Natural killer cell treated with Interleukin-12 subunit alpha and Interleukin-12 subunit beta and Interleukin-15 and Interleukin-18, amount 100 ng/mL, for 72 hours (primary cell): Measurements from ENCODE around the gene KCNQ5. TPM values are rescaled to one million over a fixed set of nuclear protein-coding genes. Genes with fewer than 3 reads are reported as not detected.
"Not testable (repeated sequence)": the region's sequence is repeated elsewhere in the genome, so short reads cannot be mapped to it uniquely, and the experiment has no call there.

Experiments
- ATAC-seq, 2 donors: fragments of 150-1000 bp; cut with Tn5 transposase in 1 of 2; sonication (Bioruptor Pico), chemical (Tn5 transposase) in 1 of 2; 2 replicates each; pipeline ENCODE4 v1.10.0; 2021
- DNase-seq: peaks from one replicate; pipeline ENCODE4 v3.0.0; 2022; ENCODE audit warnings: low spot score
- H3K27ac Mint-ChIP-seq, 2 donors: 1 replicate in 1 of 2; 2 replicates in 1 of 2; pipeline ENCODE4 v1.8.0; 2022; ENCODE audit warnings: mixed read lengths in 2 of 2, mild to moderate bottlenecking in 1 of 2, moderate library complexity in 1 of 2
- H3K27me3 Mint-ChIP-seq, 2 donors: 1 replicate in 1 of 2; 2 replicates in 1 of 2; pipeline ENCODE4 v1.8.0; 2022; ENCODE audit warnings: mixed read lengths in 2 of 2
- H3K36me3 Mint-ChIP-seq: one replicate; pipeline ENCODE4 v1.8.0; 2022; ENCODE audit warnings: mixed read lengths
- H3K4me1 Mint-ChIP-seq, 2 donors: 1 replicate in 1 of 2; 2 replicates in 1 of 2; pipeline ENCODE4 v1.8.0; 2022; ENCODE audit warnings: low read depth in 2 of 2, mixed read lengths in 2 of 2, mild to moderate bottlenecking in 1 of 2
- H3K4me3 Mint-ChIP-seq: one replicate; pipeline ENCODE4 v1.8.0; 2022; ENCODE audit warnings: mixed read lengths
- H3K9me3 Mint-ChIP-seq: 2 replicates; pipeline ENCODE4 v1.8.0; 2022; ENCODE audit warnings: mixed read lengths
- total RNA-seq, 2 donors: library from RNA; stranded (reverse); gene quantifications; one replicate each; pipeline ENCODE4 v1.2.3, GENCODE V29; 2022

Gene KCNQ5
- total RNA-seq, 2 donors from 2014 or later = 3.8 to 13.3 TPM

GRCh38 chr6:72975352-72975752 lies 353.5 kb downstream of the KCNQ5 start:
- Mint-ChIP-seq H3K27me3 (no peaks in the 10 kb centered on the region), H3K4me3 (no peak overlapping the region), H3K36me3 (no peaks in the 10 kb centered on the region), H3K27ac (no peak overlapping the region), H3K9me3 (peaks cover 2% of the 10 kb centered on the region), H3K4me1 (peaks cover 0 to 12% of the 10 kb centered on the region in 2 donors)
- DNase-seq (no peak), ATAC-seq (no peak)

DNA sequence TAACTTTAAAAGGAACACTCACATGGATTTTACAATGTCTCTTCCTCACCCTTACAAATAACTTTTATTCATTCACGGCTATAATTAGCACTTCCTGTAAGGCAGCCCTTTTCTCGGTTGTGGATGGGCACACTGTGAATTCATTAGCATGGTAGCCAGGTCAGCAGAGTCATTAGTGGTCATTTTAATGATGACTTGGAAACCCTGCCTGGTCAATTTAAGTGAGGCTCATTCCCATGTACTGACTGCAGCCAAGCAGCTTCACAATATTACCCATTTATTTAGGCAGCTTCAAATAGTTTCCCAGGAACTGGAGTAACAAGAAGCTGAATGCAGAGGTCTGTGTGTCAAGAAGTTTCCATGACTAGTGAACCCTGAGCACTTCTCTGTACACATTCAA lies 354.6 kb downstream of the KCNQ5 start:
- no peak overlapping the region for H3K27ac Mint-ChIP-seq
- no peaks in the 10 kb centered on the region for H3K27me3 Mint-ChIP-seq
- peaks cover 0 to 12% of the 10 kb centered on the region in 2 donors for H3K4me1 Mint-ChIP-seq
- no peak for ATAC-seq
- H3K36me3 Mint-ChIP-seq = peaks cover 1% of the 10 kb centered on the region
- DNase-seq = no peak
- H3K9me3 Mint-ChIP-seq = peaks cover 6% of the 10 kb centered on the region
- no peak overlapping the region for H3K4me3 Mint-ChIP-seq

- Mint-ChIP-seq H3K36me3 (peaks cover 6% of the 10 kb centered on the region), H3K4me3 (no peak overlapping the region), H3K9me3 (peaks cover 9% of the 10 kb centered on the region), H3K4me1 (peaks cover 0 to 12% of the 10 kb centered on the region in 2 donors), H3K27ac (no peak overlapping the region), H3K27me3 (no peaks in the 10 kb centered on the region)
- ATAC-seq (no peak), DNase-seq (no peak)
Measured at GRCh38 chr6:72977114-72977513, 355.2 kb downstream of the KCNQ5 start.

DNA sequence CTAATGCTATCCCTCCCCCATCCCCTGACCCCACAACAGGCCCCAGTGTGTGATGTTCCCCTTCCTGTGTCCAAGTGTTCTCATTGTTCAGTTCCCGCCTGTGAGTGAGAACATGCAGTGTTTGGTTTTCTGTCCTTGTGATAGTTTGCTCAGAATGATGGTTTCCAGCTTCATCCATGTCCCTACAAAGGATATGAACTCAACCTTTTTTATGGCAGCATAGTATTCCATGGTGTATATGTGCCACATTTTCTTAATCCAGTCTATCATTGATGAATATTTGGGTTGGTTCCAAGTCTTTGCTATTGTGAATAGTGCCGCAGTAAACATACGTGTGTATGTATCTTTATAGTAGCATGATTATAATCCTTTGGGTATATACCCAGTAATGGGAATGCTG lies 356.9 kb downstream of the KCNQ5 start:
- not testable (repeated sequence) for H3K4me3 Mint-ChIP-seq, H3K36me3 Mint-ChIP-seq, H3K4me1 Mint-ChIP-seq

DNA sequence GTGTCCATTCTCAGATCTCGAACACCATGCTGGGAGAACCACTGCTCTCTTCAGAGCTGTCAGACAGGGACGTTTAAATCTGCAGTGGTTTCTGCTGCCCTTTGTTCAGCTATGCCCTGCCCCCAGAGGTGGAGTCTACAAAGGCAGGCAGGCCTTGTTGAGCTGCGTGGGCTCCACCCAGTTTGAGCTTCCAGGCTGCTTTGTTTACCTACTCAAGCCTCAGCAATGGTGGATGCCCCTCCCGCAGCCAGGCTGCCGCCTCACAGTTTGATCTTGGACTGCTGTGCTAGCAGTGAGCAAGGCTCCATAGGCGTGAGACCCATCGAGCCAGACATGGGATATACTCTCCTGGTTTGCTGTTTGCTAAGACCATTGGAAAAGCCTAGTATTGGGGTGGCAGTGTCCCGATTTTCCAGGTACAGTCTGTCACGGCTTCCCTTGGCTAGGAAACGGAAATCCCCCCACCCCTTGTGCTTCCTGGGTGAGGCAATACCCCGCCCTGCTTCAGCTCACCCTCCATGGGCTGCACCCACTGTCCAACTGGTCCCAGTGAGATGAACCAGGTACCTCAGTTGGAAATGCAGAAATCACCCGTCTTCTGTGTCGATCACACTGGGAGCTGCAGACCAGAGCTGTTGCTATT lies 362.4 kb downstream of the KCNQ5 start:
- H3K27me3 Mint-ChIP-seq, H3K4me1 Mint-ChIP-seq, H3K27ac Mint-ChIP-seq, DNase-seq, ATAC-seq, H3K4me3 Mint-ChIP-seq: not testable (repeated sequence)
- H3K36me3 Mint-ChIP-seq = peaks cover 20% of the 10 kb centered on the region
- H3K9me3 Mint-ChIP-seq = peaks cover 12% of the 10 kb centered on the region

More for the DNA sequence above, 356.9 kb downstream of the KCNQ5 start:
- DNase-seq, H3K27me3 Mint-ChIP-seq, ATAC-seq, H3K27ac Mint-ChIP-seq, H3K9me3 Mint-ChIP-seq: not testable (repeated sequence)

DNA sequence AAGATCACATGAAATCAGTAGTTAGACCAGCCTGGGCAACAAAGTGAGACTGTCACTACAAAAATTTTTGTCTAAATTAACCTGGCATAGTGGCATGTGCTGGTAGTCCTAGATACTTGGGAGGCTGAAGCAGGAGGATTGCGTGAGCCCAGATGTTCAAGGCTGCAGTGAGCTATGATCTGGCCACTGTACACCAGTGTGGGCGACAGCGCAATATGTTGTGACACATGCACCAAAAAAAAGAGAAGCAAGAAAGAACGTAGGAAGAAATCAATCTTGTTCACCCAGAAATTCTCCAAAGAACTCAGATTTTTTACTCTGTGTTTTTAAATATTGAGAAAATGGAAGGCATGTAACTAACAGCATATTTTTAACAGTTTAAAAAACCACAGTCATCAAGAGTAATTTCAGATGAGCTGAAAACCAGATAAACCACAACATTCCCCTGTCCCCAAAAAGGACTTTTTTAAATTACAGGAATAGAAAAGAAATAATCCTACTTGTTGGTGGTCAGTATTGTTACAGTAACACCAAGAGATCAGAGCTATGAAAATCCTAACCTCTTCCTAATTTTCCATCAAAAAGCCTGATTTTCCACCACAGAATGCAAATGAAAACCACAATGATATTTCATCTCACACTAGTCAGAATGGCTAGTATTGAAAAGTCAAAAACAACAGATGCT lies 363.3 kb downstream of the KCNQ5 start:
- DNase-seq (no peak), ATAC-seq (no peak)
- peaks cover 20% of the 10 kb centered on the region for H3K36me3 Mint-ChIP-seq
- peaks cover 12% of the 10 kb centered on the region for H3K9me3 Mint-ChIP-seq
- H3K27ac Mint-ChIP-seq = no peak overlapping the region
- no peak overlapping the region for H3K4me3 Mint-ChIP-seq
- H3K4me1 Mint-ChIP-seq = peaks cover 6 to 9% of the 10 kb centered on the region in 2 donors
- no peaks in the 10 kb centered on the region for H3K27me3 Mint-ChIP-seq

DNA sequence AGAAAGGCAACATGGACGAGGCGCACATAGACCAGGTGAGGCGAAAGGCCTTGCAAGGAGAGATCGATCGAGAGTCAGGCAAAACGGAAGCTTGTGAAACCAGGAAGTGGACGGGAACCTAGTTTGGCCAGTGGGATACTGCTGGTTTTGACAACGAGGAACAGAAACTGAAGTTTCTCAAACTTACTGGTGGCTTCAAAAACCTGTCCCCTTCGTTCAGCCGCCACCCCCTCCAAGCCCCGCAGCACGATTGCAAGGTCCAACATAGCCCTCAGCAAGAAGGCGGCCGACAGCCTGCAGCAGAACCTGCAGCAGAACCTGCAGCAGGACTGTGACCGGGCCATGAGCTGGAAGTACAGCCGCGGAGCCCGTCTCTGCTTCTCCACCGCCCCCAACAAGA lies 365.4 kb downstream of the KCNQ5 start:
- Mint-ChIP-seq H3K4me1 (peaks cover 6 to 9% of the 10 kb centered on the region in 2 donors), H3K27ac (no peak overlapping the region), H3K36me3 (peaks cover 14% of the 10 kb centered on the region), H3K27me3 (no peaks in the 10 kb centered on the region), H3K9me3 (peaks cover 4% of the 10 kb centered on the region), H3K4me3 (no peak overlapping the region)
- DNase-seq = no peak
- no peak for ATAC-seq

DNA sequence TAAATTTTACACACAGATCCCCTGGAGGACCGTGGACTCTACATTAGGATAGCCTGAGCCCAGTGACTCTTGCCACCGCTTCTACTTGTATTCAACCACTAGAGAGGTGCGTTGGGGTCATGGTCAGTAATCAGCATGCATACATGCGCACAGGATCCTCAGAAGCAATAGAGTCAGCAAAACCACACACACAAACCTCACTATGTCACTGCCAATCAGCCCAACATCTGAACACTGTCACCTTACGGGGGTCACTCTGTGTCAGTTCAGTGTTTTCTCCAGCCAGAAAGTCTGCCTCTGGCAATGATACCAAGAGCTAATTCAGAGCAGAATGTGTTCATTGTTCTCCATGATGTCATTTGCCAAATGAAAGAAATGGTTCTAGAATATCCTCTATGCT lies 378.1 kb downstream of the KCNQ5 start:
- Mint-ChIP-seq H3K4me3 (no peak overlapping the region), H3K27me3 (no peaks in the 10 kb centered on the region), H3K9me3 (no peaks in the 10 kb centered on the region), H3K36me3 (no peaks in the 10 kb centered on the region), H3K4me1 (peaks cover 0 to 4% of the 10 kb centered on the region in 2 donors), H3K27ac (no peak overlapping the region)
- DNase-seq (no peak), ATAC-seq (no peak)

DNA sequence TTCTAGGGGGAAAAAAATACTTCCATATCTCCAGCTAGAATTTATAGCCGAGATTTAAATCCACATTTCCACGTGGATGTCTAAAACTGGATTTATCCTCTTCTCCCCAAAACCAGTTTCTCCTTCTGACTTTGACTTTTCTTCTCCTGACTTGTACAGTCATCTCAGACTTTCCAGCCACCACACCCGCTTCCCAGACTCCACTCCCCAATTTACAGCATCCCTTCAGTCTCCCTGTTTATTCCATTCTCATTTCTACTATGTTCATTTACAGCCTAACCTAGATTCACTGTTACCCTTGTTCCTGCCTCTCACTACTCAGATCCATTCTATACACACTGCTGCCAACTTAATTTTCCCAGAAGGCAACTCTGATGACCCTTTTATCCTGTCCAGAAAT lies 378.6 kb downstream of the KCNQ5 start:
- DNase-seq (no peak), ATAC-seq (no peak)
- Mint-ChIP-seq H3K36me3 (no peaks in the 10 kb centered on the region), H3K9me3 (no peaks in the 10 kb centered on the region), H3K4me1 (peaks cover 0 to 4% of the 10 kb centered on the region in 2 donors), H3K4me3 (no peak overlapping the region), H3K27ac (no peak overlapping the region), H3K27me3 (no peaks in the 10 kb centered on the region)

DNA sequence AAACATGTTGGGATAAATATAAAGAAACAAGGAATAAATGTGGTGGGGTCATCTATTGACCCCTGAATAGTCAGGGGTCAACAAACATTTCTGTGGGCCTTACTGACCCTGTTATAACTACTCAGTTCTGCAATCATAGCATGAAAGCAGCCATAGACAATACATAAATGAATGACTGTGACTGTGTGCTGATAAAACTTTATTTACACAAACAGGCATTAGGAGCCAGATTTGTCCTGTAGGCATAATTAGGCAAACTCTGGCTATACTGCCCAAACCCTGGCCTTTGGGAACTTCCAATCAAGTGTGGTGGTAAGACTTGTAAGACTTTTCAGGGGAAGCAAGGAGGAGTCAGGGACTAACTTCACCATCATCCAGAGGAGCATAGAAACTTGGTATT lies 380.7 kb downstream of the KCNQ5 start:
- Mint-ChIP-seq H3K4me3 (no peak overlapping the region), H3K27me3 (no peaks in the 10 kb centered on the region), H3K27ac (no peak overlapping the region), H3K9me3 (no peaks in the 10 kb centered on the region), H3K4me1 (peaks cover 0 to 4% of the 10 kb centered on the region in 2 donors), H3K36me3 (no peaks in the 10 kb centered on the region)
- ATAC-seq (no peak), DNase-seq (no peak)

DNA sequence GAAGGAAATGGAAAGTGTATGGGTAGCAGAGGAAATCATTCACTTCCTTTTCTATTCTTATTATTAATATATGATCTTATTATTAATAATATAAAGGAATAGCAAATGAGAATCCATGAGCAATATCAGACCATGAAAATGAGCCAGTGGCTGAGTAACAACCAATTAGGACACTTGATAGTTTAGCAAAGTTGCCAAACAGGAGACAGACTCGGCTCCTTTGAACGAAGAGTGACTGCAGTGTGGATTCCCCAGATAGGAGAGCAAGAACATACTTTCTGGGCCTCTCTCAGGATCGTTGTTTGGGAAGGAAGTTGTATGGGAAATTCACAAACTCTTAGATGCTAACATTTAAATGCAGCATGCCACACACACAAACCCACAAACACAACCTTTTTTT lies 381.4 kb downstream of the KCNQ5 start:
- no peaks in the 10 kb centered on the region for H3K27me3 Mint-ChIP-seq
- DNase-seq (no peak), ATAC-seq (no peak)
- H3K4me3 Mint-ChIP-seq = no peak overlapping the region
- no peaks in the 10 kb centered on the region for H3K9me3 Mint-ChIP-seq
- peaks cover 0 to 4% of the 10 kb centered on the region in 2 donors for H3K4me1 Mint-ChIP-seq
- H3K36me3 Mint-ChIP-seq = peaks cover 6% of the 10 kb centered on the region
- no peak overlapping the region for H3K27ac Mint-ChIP-seq

DNA sequence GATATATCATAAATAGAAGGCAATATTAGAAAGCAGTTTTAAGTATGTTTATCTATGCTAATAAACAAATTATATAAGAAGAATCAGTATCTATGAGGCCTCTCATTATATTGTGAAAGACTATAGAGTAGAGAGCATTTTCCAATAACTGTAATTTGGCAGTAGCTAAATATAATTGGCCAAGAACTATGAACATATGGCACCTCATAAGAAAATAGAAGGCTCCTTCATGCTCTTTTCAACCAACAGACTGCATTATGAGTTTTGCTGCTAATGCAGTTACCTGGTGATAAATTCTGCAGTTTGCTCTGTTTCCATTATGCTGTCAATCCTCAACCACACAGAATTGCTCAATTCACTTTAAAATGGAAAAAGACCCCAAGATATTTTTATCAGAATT lies 382.4 kb downstream of the KCNQ5 start:
- Mint-ChIP-seq H3K4me1 (no peaks in the 10 kb centered on the region), H3K36me3 (peaks cover 6% of the 10 kb centered on the region), H3K27me3 (no peaks in the 10 kb centered on the region), H3K27ac (no peak overlapping the region), H3K4me3 (no peak overlapping the region), H3K9me3 (no peaks in the 10 kb centered on the region)
- no peak for DNase-seq
- ATAC-seq = no peak

DNA sequence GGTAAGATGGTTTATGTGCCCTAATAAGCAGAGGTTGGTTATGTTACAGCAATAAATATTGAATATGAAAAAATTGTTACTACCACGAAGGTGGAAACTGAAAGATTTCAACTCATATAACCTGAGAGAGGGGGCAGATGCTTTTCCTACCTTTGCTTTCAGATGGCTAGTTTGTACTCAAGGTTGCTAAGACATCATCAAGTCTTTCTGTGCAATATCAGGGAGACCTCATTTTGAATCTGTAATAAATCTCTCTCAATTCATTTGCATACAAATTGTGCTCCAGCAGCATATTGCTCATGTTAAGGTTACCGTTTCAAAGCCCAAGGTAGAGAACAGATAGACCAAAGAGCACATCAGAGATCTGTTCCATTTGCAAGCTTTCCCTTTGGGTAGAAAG lies 383.0 kb downstream of the KCNQ5 start:
- no peaks in the 10 kb centered on the region for H3K4me1 Mint-ChIP-seq

DNA sequence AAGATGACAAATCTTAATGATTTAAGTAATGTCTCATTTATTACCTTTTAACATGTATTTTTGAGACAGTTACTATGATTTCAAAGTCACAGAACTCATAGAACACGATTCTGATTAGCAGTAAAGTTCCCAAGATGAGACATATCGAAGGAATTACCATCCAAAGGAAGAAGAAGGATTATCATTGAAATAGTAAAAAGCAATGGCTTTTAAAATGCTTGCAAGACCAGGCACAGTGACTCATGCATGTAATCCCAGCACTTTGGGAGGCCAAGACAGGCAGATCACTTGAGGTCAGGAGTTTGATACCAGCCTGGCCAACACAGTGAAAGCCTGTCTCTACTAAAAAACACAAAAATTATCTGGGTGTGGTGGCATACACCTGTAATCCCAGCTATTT lies 384.3 kb downstream of the KCNQ5 start:
- no peak for ATAC-seq
- no peaks in the 10 kb centered on the region for H3K4me1 Mint-ChIP-seq
- no peak overlapping the region for H3K27ac Mint-ChIP-seq

More for the DNA sequence above, 383.0 kb downstream of the KCNQ5 start:
- Mint-ChIP-seq H3K9me3 (no peaks in the 10 kb centered on the region), H3K4me3 (no peak overlapping the region), H3K36me3 (peaks cover 6% of the 10 kb centered on the region), H3K27me3 (no peaks in the 10 kb centered on the region), H3K27ac (no peak overlapping the region)
- DNase-seq (no peak), ATAC-seq (no peak)

More for the DNA sequence above, 384.3 kb downstream of the KCNQ5 start:
- Mint-ChIP-seq H3K9me3 (no peaks in the 10 kb centered on the region), H3K27me3 (no peaks in the 10 kb centered on the region), H3K4me3 (no peak overlapping the region), H3K36me3 (peaks cover 6% of the 10 kb centered on the region)
- DNase-seq = no peak
